IPS DF 4.7 (cell line): ENCODE results near the gene ZNF407.

Experiments
- DNase-seq: peaks from one replicate; pipeline ENCODE4 v3.0.0-alpha.2; 2013; ENCODE audit warnings: low spot score; ENCODE audit errors: extremely low read depth

Gene ZNF407

DNA sequence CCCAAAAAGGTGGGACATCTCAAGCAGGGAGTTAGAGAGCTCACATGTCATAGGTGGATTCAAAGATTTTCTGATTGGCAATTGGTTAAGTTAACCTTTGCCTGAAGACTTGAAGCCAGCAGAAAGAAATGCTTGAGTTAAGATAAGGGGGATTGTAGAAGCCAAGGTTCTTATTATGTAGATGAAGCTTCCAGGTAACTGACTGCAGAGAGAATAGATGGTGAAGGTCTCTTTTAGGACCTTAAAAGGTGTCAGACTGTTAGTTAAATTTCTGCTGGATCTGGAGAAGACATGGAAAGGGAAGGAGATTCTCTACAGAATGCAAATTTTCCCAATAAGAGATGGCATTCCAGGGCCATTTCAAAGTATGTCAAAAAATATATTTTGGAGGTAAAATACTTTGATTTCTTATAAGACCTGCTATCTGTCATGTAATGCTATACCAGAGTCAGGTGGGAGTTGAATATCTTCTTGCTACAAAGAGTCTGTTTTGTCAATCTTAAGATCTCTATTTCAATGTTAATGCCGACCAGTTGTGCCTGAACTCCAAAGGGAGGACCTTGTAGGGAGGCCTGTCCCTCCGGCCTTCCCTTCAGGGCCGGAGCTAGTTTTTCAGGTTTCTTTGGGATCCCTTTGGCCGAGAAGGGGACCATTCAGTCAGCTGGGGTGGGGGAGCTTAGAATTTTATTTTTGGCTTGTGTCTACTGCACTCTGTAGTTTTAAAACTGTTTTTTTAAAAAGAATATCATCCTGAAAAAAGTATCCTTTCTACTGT lies 330.7 kb downstream of the ZNF407 start:
- DNase-seq = no peak

GRCh38 chr18:74929110-74929509 lies 331.4 kb downstream of the ZNF407 start:
- no peak for DNase-seq

- DNase-seq = no peak
Observed at GRCh38 chr18:74930616-74931015, 332.9 kb downstream of the ZNF407 start.

DNA sequence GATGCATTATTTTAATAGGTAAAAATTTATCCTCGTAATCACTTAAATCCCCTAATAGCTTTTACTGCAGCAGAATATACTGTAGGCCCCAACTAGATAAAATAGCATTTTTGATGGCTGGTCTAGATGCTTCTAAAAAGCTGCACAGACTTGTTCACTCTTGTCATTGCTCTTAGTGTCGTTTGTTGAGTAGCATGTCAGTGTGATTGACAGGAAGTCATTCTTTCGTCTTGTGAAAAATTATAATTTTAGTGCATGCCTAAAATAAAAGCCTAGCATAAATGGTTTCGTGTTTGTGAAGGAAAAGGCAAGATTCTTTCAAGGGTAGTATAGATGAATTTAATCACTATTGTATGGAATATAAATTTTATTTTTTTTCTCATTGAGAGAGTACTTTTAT lies 336.3 kb downstream of the ZNF407 start:
- DNase-seq = no peak

DNA sequence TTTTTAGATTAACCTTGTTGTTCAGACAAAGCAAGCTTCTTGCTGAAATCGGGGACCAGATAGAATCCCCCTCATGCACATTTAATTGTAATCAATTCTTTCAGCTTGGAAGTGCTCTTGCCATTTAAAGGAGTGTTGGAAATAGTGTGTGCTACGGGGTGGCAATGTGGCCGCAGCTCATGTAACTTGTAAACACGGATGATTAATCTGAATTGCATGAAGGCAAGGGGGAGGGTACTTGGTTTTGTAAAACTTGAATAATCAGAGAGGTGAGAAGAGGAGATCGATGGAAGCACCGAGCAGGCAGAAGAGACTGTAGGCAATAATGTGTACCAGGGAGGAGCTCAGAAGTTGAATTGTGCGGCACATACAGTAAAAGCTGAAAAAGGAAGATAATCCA lies 337.8 kb downstream of the ZNF407 start:
- DNase-seq = no peak

GRCh38 chr18:74936343-74936742 lies 338.7 kb downstream of the ZNF407 start:
- no peak for DNase-seq

GRCh38 chr18:74937291-74937690 lies 339.6 kb downstream of the ZNF407 start:
- no peak for DNase-seq

- no peak for DNase-seq
Observed at GRCh38 chr18:74940856-74941255, 343.2 kb downstream of the ZNF407 start.

- DNase-seq = no peak
Observed at GRCh38 chr18:74942319-74942910, 344.7 kb downstream of the ZNF407 start.

GRCh38 chr18:74944676-74945075 lies 347.0 kb downstream of the ZNF407 start:
- DNase-seq = no peak

DNA sequence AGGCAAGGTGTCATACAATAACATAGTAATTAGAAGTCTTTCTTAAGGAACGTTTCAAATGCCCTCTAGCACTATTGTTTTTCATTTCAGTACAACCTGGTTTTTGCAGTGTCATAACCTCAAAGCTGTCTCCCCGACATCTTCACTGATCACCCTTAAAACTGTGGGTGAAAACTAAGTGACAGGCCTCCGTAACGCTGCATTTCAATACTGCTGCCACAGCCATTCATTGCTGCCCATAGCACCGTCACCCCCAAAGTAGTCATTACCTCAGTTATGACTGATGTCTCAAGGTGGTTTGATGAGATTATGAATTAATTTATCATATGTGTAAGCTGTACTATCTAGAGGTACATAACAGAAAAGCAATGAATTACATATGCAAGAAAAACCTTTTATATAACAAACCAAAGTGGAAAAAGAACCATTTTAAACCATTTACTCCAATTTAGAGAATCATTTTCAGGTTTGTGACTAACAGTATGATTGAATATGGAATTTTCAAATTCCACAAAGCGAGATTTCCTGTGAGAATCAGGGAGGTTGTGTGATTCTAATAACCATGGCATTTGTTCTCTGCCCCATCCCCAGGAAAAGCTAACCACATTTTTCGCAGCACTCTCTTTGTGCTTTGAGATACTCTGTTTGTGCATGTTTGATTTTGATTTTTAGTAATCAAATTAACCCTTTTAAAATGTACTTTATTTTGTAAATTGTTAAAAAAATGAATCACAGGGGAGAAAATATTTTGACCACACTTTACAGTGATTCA lies 348.3 kb downstream of the ZNF407 start:
- DNase-seq = no peak

DNA sequence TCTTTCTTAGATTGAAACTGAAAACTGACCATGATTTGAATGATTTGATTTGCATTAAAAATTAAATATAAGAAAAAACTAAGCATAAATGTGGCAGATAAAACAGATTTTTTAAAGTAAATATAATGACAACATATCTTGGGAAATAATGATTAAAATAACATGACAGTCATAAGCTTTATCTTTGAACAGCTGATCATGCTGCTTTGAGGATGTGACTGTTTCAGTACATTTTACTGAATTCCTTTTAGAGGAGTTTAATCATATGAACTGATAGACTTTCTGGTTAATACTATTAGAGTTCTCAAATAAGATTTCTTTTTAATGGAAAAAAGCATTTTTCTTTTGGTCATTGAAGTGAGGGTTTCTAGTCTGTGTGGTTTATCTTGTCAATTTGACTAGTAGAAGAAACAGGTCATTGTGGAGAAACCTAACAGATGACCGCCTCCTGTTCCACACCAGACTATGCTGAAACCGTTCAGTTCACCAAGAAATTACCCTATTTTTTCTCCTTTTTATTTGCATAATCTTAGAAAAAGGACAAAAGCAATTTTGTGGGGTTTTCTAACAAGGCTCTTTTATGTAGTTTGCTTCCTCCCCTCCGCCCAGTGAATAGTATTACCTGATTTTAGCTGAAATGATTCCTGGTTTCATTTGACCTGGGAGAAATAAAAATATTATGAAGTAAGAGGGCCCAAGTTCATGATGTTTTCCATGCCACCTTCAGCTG lies 349.1 kb downstream of the ZNF407 start:
- no peak for DNase-seq

DNA sequence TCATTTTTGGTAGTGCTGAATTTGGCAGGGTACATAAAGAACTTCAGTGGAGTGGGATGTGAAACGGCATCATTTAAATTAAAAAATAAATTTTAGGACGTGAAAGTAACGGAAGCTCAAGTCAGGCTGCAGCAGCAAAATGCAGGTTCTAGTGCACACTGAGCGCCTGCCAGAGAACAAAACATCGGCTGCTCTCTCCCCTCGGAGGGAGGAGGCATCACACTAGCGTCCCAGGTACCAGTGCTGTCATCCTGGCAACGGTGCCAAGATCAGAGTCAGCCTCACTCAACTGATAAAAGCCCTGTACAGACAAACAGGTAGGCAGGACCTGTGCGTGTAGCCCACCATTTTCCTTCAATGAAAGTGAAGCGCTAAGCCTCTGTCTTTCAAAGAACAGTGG lies 349.7 kb downstream of the ZNF407 start:
- no peak for DNase-seq

DNA sequence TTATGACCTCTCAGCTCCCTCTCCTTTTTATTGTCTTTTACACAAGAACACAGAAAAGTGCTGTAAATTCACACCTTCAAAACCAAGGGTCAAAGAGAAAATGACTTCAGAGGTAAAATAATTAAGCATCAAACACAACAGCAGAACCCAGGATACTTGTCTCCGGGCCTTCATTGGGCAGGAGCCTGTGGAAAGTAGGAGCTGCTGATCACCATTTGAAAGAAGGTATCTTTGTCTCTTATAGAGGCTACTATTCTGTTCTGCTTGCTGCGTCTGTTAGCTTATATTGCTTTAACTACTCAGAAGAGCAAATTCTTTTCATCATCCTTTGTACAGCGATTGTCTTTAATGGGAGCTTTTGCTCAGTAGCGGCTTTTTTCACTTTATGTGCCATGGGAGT lies 350.2 kb downstream of the ZNF407 start:
- DNase-seq = no peak

DNA sequence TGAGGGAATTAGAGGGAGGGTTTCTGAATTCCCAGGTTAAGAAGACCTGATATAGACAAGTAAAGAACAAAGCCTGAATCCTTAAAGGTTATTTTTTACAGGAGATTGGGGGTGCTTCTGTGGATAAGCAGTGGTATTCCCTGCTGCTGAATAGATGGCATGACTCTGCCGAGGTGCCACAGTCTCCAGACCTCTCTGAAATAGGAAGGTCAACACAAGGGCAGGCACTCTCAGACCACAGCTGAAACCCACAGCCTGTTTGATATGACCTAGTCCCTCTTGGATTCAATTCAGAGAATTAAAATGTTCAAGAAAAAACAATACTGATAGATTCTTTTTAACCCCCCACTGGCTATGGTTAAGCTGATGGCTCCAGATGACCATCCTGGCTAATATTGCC lies 351.9 kb downstream of the ZNF407 start:
- no peak for DNase-seq

DNA sequence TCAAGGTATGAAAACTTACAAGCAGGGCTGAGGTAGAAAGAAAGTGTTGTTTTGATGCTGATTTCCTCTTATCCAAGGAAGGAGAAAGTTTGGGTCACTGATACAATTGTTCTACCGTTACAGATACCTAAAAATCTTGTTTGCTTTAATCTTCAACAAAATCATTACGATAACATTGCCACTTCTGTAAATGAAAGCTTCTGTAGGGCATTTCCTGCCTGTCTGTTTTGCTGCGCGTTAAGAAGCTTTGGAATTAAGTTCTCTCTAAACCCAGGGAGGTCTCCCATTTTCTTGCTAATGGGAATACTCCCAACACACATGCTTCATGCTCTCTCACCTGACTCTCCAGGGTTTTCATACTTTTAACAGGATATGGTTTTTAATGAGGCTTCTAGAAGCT lies 352.8 kb downstream of the ZNF407 start:
- DNase-seq = no peak

DNA sequence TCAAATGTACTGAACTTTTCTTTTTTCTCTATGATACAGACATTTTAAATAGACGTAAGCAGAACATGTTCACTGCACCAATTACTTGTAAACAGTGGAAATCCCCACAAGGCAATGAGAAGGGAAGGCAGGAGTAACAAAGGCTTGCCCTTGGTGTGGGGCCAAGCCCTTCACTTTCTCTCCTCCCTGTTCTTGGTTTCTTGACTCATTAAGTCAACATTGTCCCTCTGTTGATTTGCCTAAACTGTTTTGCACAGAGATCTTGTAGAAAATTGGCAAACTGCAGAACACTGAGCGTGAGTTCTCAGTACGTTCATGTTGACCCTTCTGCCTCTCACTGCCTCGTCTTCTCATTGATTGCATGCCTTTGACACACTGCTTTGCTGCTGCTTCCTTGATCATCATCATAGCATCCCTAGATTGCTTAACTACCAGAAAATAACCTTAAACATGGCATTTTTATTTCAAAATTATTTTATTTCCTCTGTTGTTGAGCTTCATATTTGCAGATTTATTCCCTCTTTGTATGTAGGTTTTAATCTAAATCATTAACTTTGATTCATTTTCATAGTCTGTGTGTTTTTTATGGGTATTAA lies 353.6 kb downstream of the ZNF407 start:
- no peak for DNase-seq

DNA sequence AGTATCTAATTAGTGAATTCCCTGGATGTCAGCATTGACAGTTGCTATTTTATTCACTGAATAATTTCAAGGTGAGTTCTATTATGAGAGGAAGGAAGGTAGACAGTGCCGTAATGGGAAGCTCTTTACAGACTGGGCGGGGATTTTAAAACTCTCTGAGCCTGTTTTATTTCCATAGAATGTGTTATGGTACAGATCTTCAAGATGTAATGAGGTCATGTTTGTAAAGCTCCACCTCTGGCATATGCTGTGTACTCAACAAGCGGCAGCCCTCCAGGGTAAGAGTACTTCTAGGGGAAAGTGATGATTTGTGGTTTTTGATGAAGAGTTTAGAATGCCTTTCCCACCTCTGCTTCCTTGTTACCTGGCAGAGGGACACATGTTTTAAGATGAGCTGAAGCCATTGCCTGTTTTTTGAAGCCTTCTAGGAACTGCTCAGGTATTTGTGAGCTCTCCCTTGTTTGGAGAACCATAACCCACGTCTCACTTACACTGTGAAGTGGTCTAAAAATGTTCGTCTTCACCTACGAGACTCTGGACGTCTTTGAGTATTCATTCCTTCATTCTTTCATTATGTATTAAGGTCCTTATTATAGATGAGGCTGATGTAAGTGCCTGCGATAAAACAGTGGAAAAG lies 360.0 kb downstream of the ZNF407 start:
- DNase-seq = no peak

DNA sequence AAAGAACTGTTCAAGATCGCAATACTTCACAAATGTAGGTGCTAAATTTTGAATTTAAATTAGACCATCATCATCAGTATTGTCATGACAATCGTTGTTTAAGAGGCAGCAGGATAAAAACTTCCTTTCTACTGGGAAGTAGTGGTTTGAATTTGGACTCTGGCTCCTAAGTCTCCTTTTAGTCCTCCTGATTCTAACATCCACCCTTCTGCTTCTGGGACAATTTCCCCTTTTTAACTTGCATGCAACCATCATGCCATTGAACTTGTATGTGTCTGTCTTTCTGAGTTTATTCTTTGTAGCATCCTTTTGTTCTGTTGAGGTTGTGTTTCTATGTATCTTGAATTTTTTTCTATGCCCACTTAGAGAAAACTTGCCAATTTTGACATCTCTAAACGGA lies 361.5 kb downstream of the ZNF407 start:
- DNase-seq = no peak

GRCh38 chr18:74961596-74961995 lies 363.9 kb downstream of the ZNF407 start:
- no peak for DNase-seq
